ENCODE results near the gene CHP1.

- TF ChIP-seq CTCF (IDR thresholded peaks at IDR 0.05 in 8 of 11, conservative IDR thresholded peaks at IDR 0.05 in 3 of 11) (no peak), POLR2A (IDR thresholded peaks at IDR 0.05) (no peak)
Measured at GRCh38 chr15:41183581-41183980, 47.5 kb upstream of the CHP1 start.
